Liver (tissue), 9 donors: ENCODE data around the gene ZFYVE28. TPM values are rescaled to one million over a fixed set of nuclear protein-coding genes. Genes with fewer than 3 reads are reported as not detected.

Source experiments
- DNase-seq: peaks from one replicate; pipeline ENCODE4 v3.0.0-alpha.2; 2017; ENCODE audit warnings: low spot score
- H3K27ac ChIP-seq, 2 donors: one replicate each; pipeline ENCODE4 v1.7.0; 2013; ENCODE audit warnings: inconsistent platforms in 2 of 2, low read length in 2 of 2, control low read depth in 1 of 2, low read depth in 1 of 2, mild to moderate bottlenecking in 1 of 2
- H3K27me3 ChIP-seq, 4 donors: one replicate each; pipeline versions ENCODE4 v1.6.1 to v1.7.0; 2013; ENCODE audit warnings: low read length in 3 of 4, inconsistent platforms in 1 of 4, mild to moderate bottlenecking in 1 of 4, moderate library complexity in 1 of 4; ENCODE audit not compliant: control insufficient read depth in 4 of 4, insufficient read depth in 4 of 4
- H3K36me3 ChIP-seq, 4 donors: one replicate each; pipeline versions ENCODE4 v1.6.1 to v1.7.0; 2013; ENCODE audit warnings: low read length in 3 of 4, mild to moderate bottlenecking in 3 of 4, low read depth in 1 of 4, moderate library complexity in 1 of 4; ENCODE audit not compliant: control insufficient read depth in 4 of 4, insufficient read depth in 3 of 4
- H3K4me1 ChIP-seq, 4 donors: one replicate each; pipeline versions ENCODE4 v1.6.1 to v1.7.0; 2013; ENCODE audit warnings: low read length in 3 of 4, mild to moderate bottlenecking in 3 of 4, moderate library complexity in 1 of 4; ENCODE audit not compliant: control insufficient read depth in 4 of 4, insufficient read depth in 4 of 4
- H3K4me3 ChIP-seq, 3 donors: one replicate each; pipeline versions ENCODE4 v1.6.1 to v1.7.0; 2013; ENCODE audit warnings: low read length in 3 of 3, control low read depth in 1 of 3, low read depth in 1 of 3, mild to moderate bottlenecking in 1 of 3
- H3K9ac ChIP-seq, 2 donors: one replicate each; pipeline ENCODE4 v1.7.0; 2013; ENCODE audit warnings: low read length in 2 of 2, mild to moderate bottlenecking in 2 of 2, moderate library complexity in 2 of 2, control low read depth in 1 of 2, low read depth in 1 of 2
- H3K9me3 ChIP-seq, 4 donors: one replicate each; pipeline versions ENCODE4 v1.6.1 to v1.7.0; 2013; ENCODE audit warnings: low read length in 3 of 4; ENCODE audit not compliant: control insufficient read depth in 4 of 4
- EGR1 ChIP-seq, 2 donors: IDR thresholded peaks; 2 replicates each; pipeline ENCODE4 v1.6.1; 2016 to 2018; ENCODE audit warnings: antibody characterized with exemption in 2 of 2, low read depth in 2 of 2
- FOXA1 ChIP-seq: IDR thresholded peaks from 2 replicates; pipeline ENCODE4 v1.6.1; 2016; ENCODE audit warnings: antibody characterized with exemption
- FOXA2 ChIP-seq: IDR thresholded peaks from 2 replicates; pipeline ENCODE4 v1.6.1; 2016; ENCODE audit warnings: antibody characterized with exemption
- GABPA ChIP-seq, 2 donors: IDR thresholded peaks in 1 of 2; conservative IDR thresholded peaks in 1 of 2; 2 replicates each; pipeline ENCODE4 v1.6.1; 2016; ENCODE audit warnings: antibody characterized with exemption in 2 of 2, mild to moderate bottlenecking in 1 of 2, moderate library complexity in 1 of 2
- HNF4A ChIP-seq, 2 donors: conservative IDR thresholded peaks; 2 replicates each; pipeline ENCODE4 v1.6.1; 2016; ENCODE audit warnings: antibody characterized with exemption in 2 of 2, mild to moderate bottlenecking in 2 of 2
- HNF4G ChIP-seq: IDR thresholded peaks from 2 replicates; pipeline ENCODE4 v1.6.1; 2016; ENCODE audit warnings: antibody characterized with exemption
- JUND ChIP-seq, 2 donors: IDR thresholded peaks; 2 replicates each; pipeline ENCODE4 v1.6.1; 2016; ENCODE audit warnings: antibody characterized with exemption in 2 of 2
- NR2F2 ChIP-seq: IDR thresholded peaks from 2 replicates; pipeline ENCODE4 v1.6.1; 2016; ENCODE audit warnings: antibody characterized with exemption
- RAD21 ChIP-seq, 2 donors: IDR thresholded peaks; 2 replicates each; pipeline ENCODE4 v1.6.1; 2016; ENCODE audit warnings: antibody characterized with exemption in 2 of 2, mild to moderate bottlenecking in 2 of 2
- RXRA ChIP-seq, 2 donors: IDR thresholded peaks; 2 replicates each; pipeline ENCODE4 v1.6.1; 2017 to 2018; ENCODE audit warnings: antibody characterized with exemption in 2 of 2, mild to moderate bottlenecking in 1 of 2
- SP1 ChIP-seq: IDR thresholded peaks from 2 replicates; pipeline ENCODE4 v1.6.1; 2018; ENCODE audit warnings: antibody characterized with exemption, mild to moderate bottlenecking
- TAF1 ChIP-seq: conservative IDR thresholded peaks from 2 replicates; pipeline ENCODE4 v1.6.1; 2016; ENCODE audit warnings: antibody characterized with exemption, mild to moderate bottlenecking
- YY1 ChIP-seq: IDR thresholded peaks from 2 replicates; pipeline ENCODE4 v1.6.1; 2016; ENCODE audit warnings: antibody characterized with exemption, mild to moderate bottlenecking
- WGBS: extraction: QIAGEN DNeasy Blood & Tissue Kit; methylation state at CpG from one replicate; pipeline ENCODE4 v1.1.7; 2013; 5-methylcytosine and 5-hydroxymethylcytosine counted together
- polyA plus RNA-seq, 2 donors: library from polyadenylated mRNA; stranded (reverse) in 1 of 2; unstranded in 1 of 2; fragments of 200-250 nt in 1 of 2; fragments of >200 nt in 1 of 2; fragmentation: Nextera tagmentation in 1 of 2; extraction: Ambion mirVana in 1 of 2; gene quantifications; one replicate each; pipeline versions ENCODE4 v1.2.1 to v1.2.3, GENCODE V29; 2013 to 2015
- total RNA-seq, 2 donors: library from RNA; depleted of rRNA; stranded (reverse); fragments of >200 nt; gene quantifications; one replicate each; pipeline ENCODE4 v1.2.3, GENCODE V29; 2014
- TF ChIP-seq, protein P1 (sequence below): IDR thresholded peaks from 2 replicates; pipeline ENCODE4 v1.6.1; 2016; ENCODE audit warnings: antibody characterized with exemption
- TF ChIP-seq, protein P2 (sequence below): IDR thresholded peaks from 2 replicates; pipeline ENCODE4 v1.6.1; 2016; ENCODE audit warnings: antibody characterized with exemption
- TF ChIP-seq, protein P3 (sequence below): IDR thresholded peaks from 2 replicates; pipeline ENCODE4 v1.6.1; 2016; ENCODE audit warnings: antibody characterized with exemption
- TF ChIP-seq, protein P4 (sequence below): IDR thresholded peaks from 2 replicates; pipeline ENCODE4 v1.6.1; 2016; ENCODE audit warnings: antibody characterized with exemption, mild to moderate bottlenecking
- TF ChIP-seq, protein P5 (sequence below): fragments of 150-350 bp; IDR thresholded peaks from 2 replicates; pipeline ENCODE4 v1.5.1; 2017; ENCODE audit warnings: improper control_type of control experiment, low read depth, low read length; ENCODE audit not compliant: missing input control
- donor health status: healthy.
- donor health status: healthy.
- donor health status: healthy.
- donor health status: healthy.
- donor health status: healthy.

The ZFYVE28 gene
- total and polyA plus RNA-seq, 4 donors: 2.0 to 6.1 (median 2.7) TPM

DNA sequence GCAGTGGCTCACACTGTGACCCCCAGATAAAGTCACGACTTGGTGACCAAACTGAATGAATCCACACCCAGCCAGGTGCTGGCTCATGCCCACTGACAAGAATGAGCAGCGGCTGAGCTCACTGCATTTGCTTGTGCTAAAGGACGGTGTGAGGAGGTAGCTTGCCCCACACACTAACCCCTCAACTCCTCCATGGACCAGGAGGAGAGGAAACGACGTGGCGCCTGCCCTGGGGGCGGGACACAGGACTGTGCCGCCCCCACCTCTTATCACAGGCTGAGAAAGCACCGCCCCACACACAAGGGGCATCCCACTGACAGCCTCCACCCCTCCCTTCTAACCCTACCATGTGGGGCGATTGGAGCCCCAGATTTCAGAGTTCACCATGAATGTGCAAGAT lies 43.0 kb downstream of the ZFYVE28 start:
- Histone ChIP-seq H3K9me3 (no peaks in the 10 kb centered on the region), H3K27ac (no peak overlapping the region), H3K4me1 (no peaks in the 10 kb centered on the region), H3K36me3 (no peaks in the 10 kb centered on the region), H3K4me3 (no peak overlapping the region), H3K27me3 (no peaks in the 10 kb centered on the region), H3K9ac (no peak overlapping the region)
- no peak for DNase-seq
- WGBS: 89% methylated on average over 10 of the region's 10 CpGs
- TF ChIP-seq RAD21 (IDR thresholded peaks at IDR 0.05) (no peak), FOXA2 (no peak), EGR1 (IDR thresholded peaks at IDR 0.05; ENCODE audit: low read depth in 2 of 2) (no peak), RXRA (IDR thresholded peaks at IDR 0.05) (no peak), FOXA1 (no peak), YY1 (no peak), GABPA (IDR thresholded peaks at IDR 0.05 in 1 of 2, conservative IDR thresholded peaks at IDR 0.05 in 1 of 2) (no peak), HNF4G (no peak), SP1 (no peak), TAF1 (no peak), HNF4A (conservative IDR thresholded peaks at IDR 0.05) (no peak), JUND (IDR thresholded peaks at IDR 0.05) (no peak), NR2F2 (no peak)
- TF ChIP-seq, protein P1, sequence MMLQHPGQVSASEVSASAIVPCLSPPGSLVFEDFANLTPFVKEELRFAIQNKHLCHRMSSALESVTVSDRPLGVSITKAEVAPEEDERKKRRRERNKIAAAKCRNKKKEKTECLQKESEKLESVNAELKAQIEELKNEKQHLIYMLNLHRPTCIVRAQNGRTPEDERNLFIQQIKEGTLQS: no peak
- TF ChIP-seq, protein P2, sequence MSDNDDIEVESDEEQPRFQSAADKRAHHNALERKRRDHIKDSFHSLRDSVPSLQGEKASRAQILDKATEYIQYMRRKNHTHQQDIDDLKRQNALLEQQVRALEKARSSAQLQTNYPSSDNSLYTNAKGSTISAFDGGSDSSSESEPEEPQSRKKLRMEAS: no peak
- TF ChIP-seq, protein P3, sequence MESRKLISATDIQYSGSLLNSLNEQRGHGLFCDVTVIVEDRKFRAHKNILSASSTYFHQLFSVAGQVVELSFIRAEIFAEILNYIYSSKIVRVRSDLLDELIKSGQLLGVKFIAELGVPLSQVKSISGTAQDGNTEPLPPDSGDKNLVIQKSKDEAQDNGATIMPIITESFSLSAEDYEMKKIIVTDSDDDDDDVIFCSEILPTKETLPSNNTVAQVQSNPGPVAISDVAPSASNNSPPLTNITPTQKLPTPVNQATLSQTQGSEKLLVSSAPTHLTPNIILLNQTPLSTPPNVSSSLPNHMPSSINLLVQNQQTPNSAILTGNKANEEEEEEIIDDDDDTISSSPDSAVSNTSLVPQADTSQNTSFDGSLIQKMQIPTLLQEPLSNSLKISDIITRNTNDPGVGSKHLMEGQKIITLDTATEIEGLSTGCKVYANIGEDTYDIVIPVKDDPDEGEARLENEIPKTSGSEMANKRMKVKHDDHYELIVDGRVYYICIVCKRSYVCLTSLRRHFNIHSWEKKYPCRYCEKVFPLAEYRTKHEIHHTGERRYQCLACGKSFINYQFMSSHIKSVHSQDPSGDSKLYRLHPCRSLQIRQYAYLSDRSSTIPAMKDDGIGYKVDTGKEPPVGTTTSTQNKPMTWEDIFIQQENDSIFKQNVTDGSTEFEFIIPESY: no peak
- TF ChIP-seq, protein P4, sequence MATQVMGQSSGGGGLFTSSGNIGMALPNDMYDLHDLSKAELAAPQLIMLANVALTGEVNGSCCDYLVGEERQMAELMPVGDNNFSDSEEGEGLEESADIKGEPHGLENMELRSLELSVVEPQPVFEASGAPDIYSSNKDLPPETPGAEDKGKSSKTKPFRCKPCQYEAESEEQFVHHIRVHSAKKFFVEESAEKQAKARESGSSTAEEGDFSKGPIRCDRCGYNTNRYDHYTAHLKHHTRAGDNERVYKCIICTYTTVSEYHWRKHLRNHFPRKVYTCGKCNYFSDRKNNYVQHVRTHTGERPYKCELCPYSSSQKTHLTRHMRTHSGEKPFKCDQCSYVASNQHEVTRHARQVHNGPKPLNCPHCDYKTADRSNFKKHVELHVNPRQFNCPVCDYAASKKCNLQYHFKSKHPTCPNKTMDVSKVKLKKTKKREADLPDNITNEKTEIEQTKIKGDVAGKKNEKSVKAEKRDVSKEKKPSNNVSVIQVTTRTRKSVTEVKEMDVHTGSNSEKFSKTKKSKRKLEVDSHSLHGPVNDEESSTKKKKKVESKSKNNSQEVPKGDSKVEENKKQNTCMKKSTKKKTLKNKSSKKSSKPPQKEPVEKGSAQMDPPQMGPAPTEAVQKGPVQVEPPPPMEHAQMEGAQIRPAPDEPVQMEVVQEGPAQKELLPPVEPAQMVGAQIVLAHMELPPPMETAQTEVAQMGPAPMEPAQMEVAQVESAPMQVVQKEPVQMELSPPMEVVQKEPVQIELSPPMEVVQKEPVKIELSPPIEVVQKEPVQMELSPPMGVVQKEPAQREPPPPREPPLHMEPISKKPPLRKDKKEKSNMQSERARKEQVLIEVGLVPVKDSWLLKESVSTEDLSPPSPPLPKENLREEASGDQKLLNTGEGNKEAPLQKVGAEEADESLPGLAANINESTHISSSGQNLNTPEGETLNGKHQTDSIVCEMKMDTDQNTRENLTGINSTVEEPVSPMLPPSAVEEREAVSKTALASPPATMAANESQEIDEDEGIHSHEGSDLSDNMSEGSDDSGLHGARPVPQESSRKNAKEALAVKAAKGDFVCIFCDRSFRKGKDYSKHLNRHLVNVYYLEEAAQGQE: no peak
- TF ChIP-seq, protein P5, sequence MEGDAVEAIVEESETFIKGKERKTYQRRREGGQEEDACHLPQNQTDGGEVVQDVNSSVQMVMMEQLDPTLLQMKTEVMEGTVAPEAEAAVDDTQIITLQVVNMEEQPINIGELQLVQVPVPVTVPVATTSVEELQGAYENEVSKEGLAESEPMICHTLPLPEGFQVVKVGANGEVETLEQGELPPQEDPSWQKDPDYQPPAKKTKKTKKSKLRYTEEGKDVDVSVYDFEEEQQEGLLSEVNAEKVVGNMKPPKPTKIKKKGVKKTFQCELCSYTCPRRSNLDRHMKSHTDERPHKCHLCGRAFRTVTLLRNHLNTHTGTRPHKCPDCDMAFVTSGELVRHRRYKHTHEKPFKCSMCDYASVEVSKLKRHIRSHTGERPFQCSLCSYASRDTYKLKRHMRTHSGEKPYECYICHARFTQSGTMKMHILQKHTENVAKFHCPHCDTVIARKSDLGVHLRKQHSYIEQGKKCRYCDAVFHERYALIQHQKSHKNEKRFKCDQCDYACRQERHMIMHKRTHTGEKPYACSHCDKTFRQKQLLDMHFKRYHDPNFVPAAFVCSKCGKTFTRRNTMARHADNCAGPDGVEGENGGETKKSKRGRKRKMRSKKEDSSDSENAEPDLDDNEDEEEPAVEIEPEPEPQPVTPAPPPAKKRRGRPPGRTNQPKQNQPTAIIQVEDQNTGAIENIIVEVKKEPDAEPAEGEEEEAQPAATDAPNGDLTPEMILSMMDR: no peak
